Keratinocyte (primary cell): ENCODE results near the gene OR10G3. TPM values are rescaled to one million over a fixed set of nuclear protein-coding genes. Genes with fewer than 3 reads are reported as not detected.

Experiments
- DNase-seq: peaks from one replicate; pipeline ENCODE4 v3.0.0-alpha.2; 2011; ENCODE audit warnings: low read depth, missing footprints, low spot score
- FAIRE-seq: peaks from 2 replicates; lab custom pipeline; 2011; peaks lifted over from hg19 to GRCh38; lab: Jason Lieb, UNC
- H2AFZ ChIP-seq: 2 replicates; pipeline ENCODE4 v1.6.0; 2012; ENCODE audit warnings: low read length, control low read depth, inconsistent platforms; ENCODE audit not compliant: control insufficient read depth
- H3K27ac ChIP-seq: 2 replicates; pipeline ENCODE4 v1.5.1; 2011; ENCODE audit warnings: low read length; ENCODE audit not compliant: control insufficient read depth, insufficient read depth
- H3K27me3 ChIP-seq: 3 replicates; pipeline ENCODE4 v1.6.0; 2011; ENCODE audit warnings: low read length; ENCODE audit not compliant: control insufficient read depth, insufficient read depth; ENCODE audit errors: extremely low read depth
- H3K36me3 ChIP-seq, 2 experiments: 2 replicates in 1 of 2; 3 replicates in 1 of 2; pipeline ENCODE4 v1.5.1; 2011; ENCODE audit warnings: low read length in 2 of 2, mild to moderate bottlenecking in 1 of 2; ENCODE audit not compliant: control insufficient read depth in 2 of 2, insufficient read depth in 2 of 2; ENCODE audit errors: extremely low read depth in 1 of 2
- H3K4me1 ChIP-seq: 3 replicates; pipeline ENCODE4 v1.5.1; 2011; ENCODE audit warnings: low read length; ENCODE audit not compliant: control insufficient read depth, insufficient read depth; ENCODE audit errors: extremely low read depth
- H3K4me2 ChIP-seq: 3 replicates; pipeline ENCODE4 v1.6.0; 2011; ENCODE audit warnings: low read depth, low read length; ENCODE audit not compliant: control insufficient read depth, insufficient read depth; ENCODE audit errors: extremely low read depth
- H3K4me3 ChIP-seq, 3 experiments: fragments of 200-600 bp in 1 of 3; sonication (generic) in 1 of 3; 2 replicates in 2 of 3; 3 replicates in 1 of 3; pipeline ENCODE4 v1.5.1; 2011 to 2016; ENCODE audit warnings: low read length in 3 of 3, mild to moderate bottlenecking in 3 of 3, control low read depth in 2 of 3, inconsistent platforms in 1 of 3, low read depth in 1 of 3, mixed read lengths in 1 of 3, mixed run types in 1 of 3, moderate library complexity in 1 of 3; ENCODE audit not compliant: control insufficient read depth in 2 of 3, insufficient read depth in 2 of 3; ENCODE audit errors: extremely low read depth in 1 of 3
- H3K79me2 ChIP-seq: 2 replicates; pipeline ENCODE4 v1.6.0; 2012; ENCODE audit warnings: low read length; ENCODE audit not compliant: control insufficient read depth, insufficient read depth
- H3K9ac ChIP-seq: 3 replicates; pipeline ENCODE4 v1.6.0; 2011; ENCODE audit warnings: low read length; ENCODE audit not compliant: control insufficient read depth, insufficient read depth; ENCODE audit errors: extremely low read depth
- H3K9me1 ChIP-seq: 3 replicates; pipeline ENCODE4 v1.6.0; 2011; ENCODE audit warnings: low read length; ENCODE audit not compliant: control insufficient read depth, insufficient read depth; ENCODE audit errors: extremely low read depth
- H3K9me3 ChIP-seq: 2 replicates; pipeline ENCODE4 v1.5.1; 2012; ENCODE audit warnings: low read depth, low read length; ENCODE audit not compliant: control insufficient read depth
- H4K20me1 ChIP-seq: 3 replicates; pipeline ENCODE4 v1.6.0; 2011; ENCODE audit warnings: low read length; ENCODE audit not compliant: control insufficient read depth, insufficient read depth; ENCODE audit errors: extremely low read depth
- CTCF ChIP-seq, 3 experiments: IDR thresholded peaks in 1 of 3; conservative IDR thresholded peaks in 1 of 3; optimal IDR thresholded peaks in 1 of 3; 2 replicates in 2 of 3; 3 replicates in 1 of 3; pipeline versions ENCODE3 to v1.5.1; 2011; ENCODE audit warnings: low read length in 3 of 3, mild to moderate bottlenecking in 3 of 3, moderate library complexity in 2 of 3, control low read depth in 1 of 3, inconsistent platforms in 1 of 3; ENCODE audit not compliant: insufficient read depth in 2 of 3; ENCODE audit errors: extremely low read depth in 1 of 3
- EZH2 ChIP-seq: IDR thresholded peaks from one replicate; pipeline ENCODE4 v1.6.1; 2012; ENCODE audit warnings: inconsistent platforms, mild to moderate bottlenecking, low read length, moderate library complexity
- dilution Hi-C: fragments of 300-500 bp; cut with MboI; formaldehyde crosslinking; loops from one replicate; pipeline ENCODE4 v1.7.0; 2020; ENCODE audit warnings: low sequenced_read_pairs; ENCODE audit not compliant: extremely low pct_ligation_motif_present
- polyA plus RNA-seq, 5 experiments: library from polyadenylated mRNA; depleted of rRNA in 3 of 5; stranded (reverse) in 3 of 5; stranded (forward) in 1 of 5; unstranded in 1 of 5; fragments of >200 nt; gene quantifications; 1 replicate in 1 of 5; 2 replicates in 3 of 5; 3 replicates in 1 of 5; pipeline versions ENCODE4 v1.2.1 to v1.2.3, GENCODE V29; 2011 to 2012; ENCODE audit warnings: missing spikeins in 2 of 5, low read depth in 1 of 5, low replicate concordance in 1 of 5

OR10G3 gene
- polyA plus RNA-seq, 1 donor (not counting 4 experiments of a cell fraction or from before 2014, with no cell fraction given): not detected

- dilution Hi-C loops: no loop called here
- no peaks in the 10 kb centered on the region for H3K79me2 ChIP-seq
- H2AFZ ChIP-seq: no peak overlapping the region
- FAIRE-seq: no peak
- H3K4me1 ChIP-seq: peaks cover 2% of the 10 kb centered on the region
- no peaks in the 10 kb centered on the region for H3K36me3 ChIP-seq
- no peak for DNase-seq
- H3K4me2 ChIP-seq: peak overlapping the region; percentile 51
- H3K9ac ChIP-seq: no peak overlapping the region
- no peaks in the 10 kb centered on the region for H4K20me1 ChIP-seq
- no peak for TF ChIP-seq CTCF (optimal IDR thresholded peaks at IDR 0.05 in 1 of 3, IDR thresholded peaks at IDR 0.05 in 1 of 3, conservative IDR thresholded peaks at IDR 0.05 in 1 of 3; ENCODE audit: extremely low read depth in 1 of 3, insufficient read depth in 2 of 3, low read length in 3 of 3)
- TF ChIP-seq EZH2: no peak
- peaks cover 3% of the 10 kb centered on the region for H3K27me3 ChIP-seq
- no peaks in the 10 kb centered on the region for H3K9me3 ChIP-seq
- no peak overlapping the region for H3K27ac ChIP-seq
- no peaks in the 10 kb centered on the region for H3K9me1 ChIP-seq
- H3K4me3 ChIP-seq: peak overlapping the region in 2 of 3 experiments; percentile 43 to 67
Measured at GRCh38 chr14:21525571-21525961, 54.3 kb downstream of the OR10G3 start.

- H3K27ac ChIP-seq: no peak overlapping the region
Measured at GRCh38 chr14:21524575-21525490, 55.0 kb downstream of the OR10G3 start.

More at GRCh38 chr14:21524575-21525490, 55.0 kb downstream of the OR10G3 start:
- no peaks in the 10 kb centered on the region for H4K20me1 ChIP-seq
- no peaks in the 10 kb centered on the region for H3K4me1 ChIP-seq
- H3K9me3 ChIP-seq: no peaks in the 10 kb centered on the region
- H3K9me1 ChIP-seq: no peaks in the 10 kb centered on the region
- TF ChIP-seq CTCF (optimal IDR thresholded peaks at IDR 0.05 in 1 of 3, IDR thresholded peaks at IDR 0.05 in 1 of 3, conservative IDR thresholded peaks at IDR 0.05 in 1 of 3; ENCODE audit: extremely low read depth in 1 of 3, insufficient read depth in 2 of 3, low read length in 3 of 3) (no peak), EZH2 (no peak)
- H3K9ac ChIP-seq: no peak overlapping the region
- H3K36me3 ChIP-seq: no peaks in the 10 kb centered on the region
- H3K4me3 ChIP-seq: no peak overlapping the region
- no peaks in the 10 kb centered on the region for H3K79me2 ChIP-seq
- FAIRE-seq: no peak
- H2AFZ ChIP-seq: no peak overlapping the region
- no peak for DNase-seq
- no peak overlapping the region for H3K4me2 ChIP-seq
- dilution Hi-C loops: no loop called here
- H3K27me3 ChIP-seq: peaks cover 3% of the 10 kb centered on the region
